ENCODE measurements around the gene B3GLCT. TPM values are rescaled to one million over a fixed set of nuclear protein-coding genes. Genes with fewer than 3 reads are reported as not detected.

Gene B3GLCT
- total RNA-seq, 4 donors from 2014 or later, result 2.3 to 9.2 (median 7.1) TPM

- WGBS, 2 donors, result 68 to 85% methylated on average over 2 to 4 of the region's 4 CpGs
- Histone ChIP-seq H3K4me3 (no peak overlapping the region), H3K36me3 (peaks cover 0 to 27% (median 0%) of the 10 kb centered on the region in 3 donors), H3K27me3 (no peaks in the 10 kb centered on the region), H3K27ac (no peak overlapping the region), H3K9me3 (no peaks in the 10 kb centered on the region), H3K4me1 (no peaks in the 10 kb centered on the region)
- intact Hi-C loops (cut with DNase I), result no loop called here
- TF ChIP-seq CTCF (IDR thresholded peaks at IDR 0.05) (no peak), POLR2A (IDR thresholded peaks at IDR 0.05) (no peak)
- no peak for DNase-seq
These were observed 49.3 kb downstream of the B3GLCT start for GRCh38 chr13:31248965-31249539.

GRCh38 chr13:31250435-31250834, 50.7 kb downstream of the B3GLCT start:
- no peak for DNase-seq
- H3K9me3 ChIP-seq, result no peaks in the 10 kb centered on the region
- intact Hi-C loops (cut with DNase I), result no loop called here
- TF ChIP-seq CTCF (IDR thresholded peaks at IDR 0.05) (no peak), POLR2A (IDR thresholded peaks at IDR 0.05) (no peak)
- no peaks in the 10 kb centered on the region for H3K4me1 ChIP-seq
- H3K27me3 ChIP-seq, result no peaks in the 10 kb centered on the region
- H3K36me3 ChIP-seq, result peaks cover 0 to 27% (median 0%) of the 10 kb centered on the region in 3 donors
- WGBS, 2 donors, result 98 to 100% methylated on average over 2 to 6 of the region's 7 CpGs
- no peak overlapping the region for H3K4me3 ChIP-seq
- no peak overlapping the region for H3K27ac ChIP-seq

GRCh38 chr13:31261241-31261640, 61.5 kb downstream of the B3GLCT start:
- 88 to 92% methylated on average over 2 of the region's 2 CpGs for WGBS, 2 donors
- TF ChIP-seq POLR2A (IDR thresholded peaks at IDR 0.05) (no peak), CTCF (IDR thresholded peaks at IDR 0.05) (no peak)
- Histone ChIP-seq H3K4me3 (no peak overlapping the region), H3K4me1 (no peaks in the 10 kb centered on the region), H3K9me3 (peaks cover 0 to 12% (median 0%) of the 10 kb centered on the region in 3 donors), H3K27me3 (no peaks in the 10 kb centered on the region), H3K27ac (no peak overlapping the region), H3K36me3 (peaks cover 0 to 34% (median 0%) of the 10 kb centered on the region in 3 donors)
- DNase-seq, result no peak
- intact Hi-C loops (cut with DNase I), result no loop called here

- H3K27me3 ChIP-seq, result no peaks in the 10 kb centered on the region
- WGBS, 2 donors, result 80% methylated on average over 1 of the region's 1 CpG; no CpG with 5 or more reads in 1 of the 2 donors
These were observed 63.6 kb downstream of the B3GLCT start for GRCh38 chr13:31263346-31263745.

More at GRCh38 chr13:31263346-31263745, 63.6 kb downstream of the B3GLCT start:
- Histone ChIP-seq H3K4me3 (no peak overlapping the region), H3K36me3 (peaks cover 0 to 34% (median 0%) of the 10 kb centered on the region in 3 donors), H3K27ac (no peak overlapping the region), H3K4me1 (peaks cover 0 to 11% (median 0%) of the 10 kb centered on the region in 3 donors), H3K9me3 (peaks cover 0 to 2% (median 0%) of the 10 kb centered on the region in 3 donors)
- no peak for DNase-seq
- intact Hi-C loops (cut with DNase I), result no loop called here
- no peak for TF ChIP-seq CTCF (IDR thresholded peaks at IDR 0.05)
- TF ChIP-seq POLR2A (IDR thresholded peaks at IDR 0.05), result no peak

Data from esophagus squamous epithelium (tissue), 5 donors.